Right lobe of liver (tissue), 4 donors: ENCODE results near the gene ANKS1B.

Experiments used
- CTCF ChIP-seq, 4 donors: fragments of 200-600 bp in 3 of 4; fragments of 450-650 bp in 1 of 4; IDR thresholded peaks; one replicate each; pipeline versions ENCODE4 v1.5.1 to v1.8.0; 2016 to 2022; ENCODE audit warnings: antibody characterized with exemption in 4 of 4, mild to moderate bottlenecking in 2 of 4
- POLR2A ChIP-seq: fragments of 450-650 bp; IDR thresholded peaks from one replicate; pipeline ENCODE4 v1.6.1; 2017; ENCODE audit warnings: antibody characterized with exemption, mild to moderate bottlenecking
- donor health status: DM: no; HTN: no; CAD: no.
- donor health status: DM: no; HTN: no; CAD: no.
- donor health status: DM: no; HTN: yes; CAD: no.

GRCh38 chr12:99122496-99122895 is 862.2 kb downstream of the ANKS1B start:
- TF ChIP-seq CTCF (IDR thresholded peaks at IDR 0.05) = no peak
- no peak for TF ChIP-seq POLR2A
